CD4-positive, CD25-positive, alpha-beta regulatory T cell (primary cell): ENCODE data around the gene OR2V2. TPM values are rescaled to one million over a fixed set of nuclear protein-coding genes. Genes with fewer than 3 reads are reported as not detected.

ENCODE experiments used
- ATAC-seq, 2 donors: fragments of 150-1000 bp; cut with Tn5 transposase; one replicate each; pipeline ENCODE4 v1.10.0; 2021; ENCODE audit warnings: low read depth in 2 of 2, moderate number of reproducible peaks in 2 of 2, moderate library complexity in 1 of 2
- DNase-seq, 3 donors: peaks; one replicate each; pipeline versions ENCODE4 v3.0.0 to v3.0.0-alpha.2; 2012 to 2022; ENCODE audit warnings: mixed read lengths in 1 of 3
- H3K27ac ChIP-seq: one replicate; pipeline ENCODE4 v1.7.0; 2013; ENCODE audit warnings: mild to moderate bottlenecking, low read length; ENCODE audit not compliant: insufficient read depth, poor library complexity, severe bottlenecking
- H3K27me3 ChIP-seq: one replicate; pipeline ENCODE4 v1.7.0; 2013; ENCODE audit warnings: low read length; ENCODE audit not compliant: control insufficient read depth, insufficient read depth
- H3K36me3 ChIP-seq: one replicate; pipeline ENCODE4 v1.7.0; 2013; ENCODE audit warnings: mild to moderate bottlenecking, low read length, moderate library complexity; ENCODE audit not compliant: control insufficient read depth, insufficient read depth
- H3K4me1 ChIP-seq: 2 replicates; pipeline ENCODE4 v1.7.0; 2013; ENCODE audit warnings: mild to moderate bottlenecking, low read length; ENCODE audit not compliant: insufficient read depth, control insufficient read depth, poor library complexity, severe bottlenecking
- H3K4me3 ChIP-seq: one replicate; pipeline ENCODE4 v1.7.0; 2013; ENCODE audit warnings: low read depth, mild to moderate bottlenecking, low read length, moderate library complexity
- H3K9me3 ChIP-seq, 2 experiments: 1 replicate in 1 of 2; 2 replicates in 1 of 2; pipeline ENCODE4 v1.7.0; 2013; ENCODE audit warnings: low read length in 2 of 2, mild to moderate bottlenecking in 1 of 2, moderate library complexity in 1 of 2; ENCODE audit not compliant: control insufficient read depth in 2 of 2
- H3K27ac Mint-ChIP-seq, 3 donors: one replicate each; pipeline ENCODE4 v1.8.0; 2020 to 2022; ENCODE audit warnings: mild to moderate bottlenecking in 3 of 3, mixed read lengths in 3 of 3, moderate library complexity in 2 of 3
- H3K27me3 Mint-ChIP-seq: one replicate; pipeline ENCODE4 v1.8.0; 2022; ENCODE audit warnings: mild to moderate bottlenecking, mixed read lengths
- H3K36me3 Mint-ChIP-seq: one replicate; pipeline ENCODE4 v1.8.0; 2020; ENCODE audit warnings: mixed read lengths
- H3K4me1 Mint-ChIP-seq, 4 donors: one replicate each; pipeline ENCODE4 v1.8.0; 2020 to 2022; ENCODE audit warnings: mixed read lengths in 4 of 4, mild to moderate bottlenecking in 1 of 4
- H3K4me3 Mint-ChIP-seq, 4 donors: one replicate each; pipeline ENCODE4 v1.8.0; 2020 to 2022; ENCODE audit warnings: mild to moderate bottlenecking in 4 of 4, mixed read lengths in 4 of 4, moderate library complexity in 3 of 4
- H3K9me3 Mint-ChIP-seq, 7 donors: one replicate each; pipeline ENCODE4 v1.8.0; 2020 to 2022; ENCODE audit warnings: mixed read lengths in 7 of 7, mild to moderate bottlenecking in 3 of 7, moderate library complexity in 2 of 7
- polyA plus RNA-seq, 4 donors: library from polyadenylated mRNA; unstranded; fragments of 300-500 nt; fragmentation: Illumina TruSeq; gene quantifications; one replicate each; pipeline ENCODE4 v1.2.3, GENCODE V29; 2021
- total RNA-seq: library from RNA; stranded (reverse); gene quantifications from one replicate; pipeline ENCODE4 v1.2.3, GENCODE V29; 2022

The OR2V2 gene
- total and polyA plus RNA-seq, 5 donors from 2014 or later: not detected

GRCh38 chr5:181120306-181120705 is 27.1 kb upstream of the OR2V2 start:
- H3K4me3 ChIP-seq: no peak overlapping the region
- Mint-ChIP-seq H3K4me3 (no peak overlapping the region), H3K9me3 (peaks cover 0 to 2% (median 0%) of the 10 kb centered on the region in 7 donors), H3K27ac (no peak overlapping the region), H3K27me3 (peaks cover 34% of the 10 kb centered on the region), H3K4me1 (peaks cover under 1 to 5% (median 3%) of the 10 kb centered on the region in 4 donors), H3K36me3 (no peaks in the 10 kb centered on the region)
- no peaks in the 10 kb centered on the region for H3K36me3 ChIP-seq
- ATAC-seq (no peak), DNase-seq (no peak)
- H3K9me3 ChIP-seq: no peaks in the 10 kb centered on the region
- H3K4me1 ChIP-seq: no peaks in the 10 kb centered on the region
- no peak overlapping the region for H3K27ac ChIP-seq
- H3K27me3 ChIP-seq: peaks cover 19% of the 10 kb centered on the region

GRCh38 chr5:181120761-181121160 is 26.6 kb upstream of the OR2V2 start:
- no peak overlapping the region for H3K4me3 Mint-ChIP-seq
- H3K9me3 ChIP-seq: no peaks in the 10 kb centered on the region
- no peak overlapping the region for H3K27ac ChIP-seq
- peaks cover 0 to 2% (median 0%) of the 10 kb centered on the region in 7 donors for H3K9me3 Mint-ChIP-seq
- ATAC-seq: no peak
- no peaks in the 10 kb centered on the region for H3K36me3 Mint-ChIP-seq
- no peaks in the 10 kb centered on the region for H3K36me3 ChIP-seq
- no peak overlapping the region for H3K27ac Mint-ChIP-seq
- peaks cover 0 to 4% (median 2%) of the 10 kb centered on the region in 4 donors for H3K4me1 Mint-ChIP-seq
- peaks cover 30% of the 10 kb centered on the region for H3K27me3 Mint-ChIP-seq
- no peak overlapping the region for H3K4me3 ChIP-seq
- no peaks in the 10 kb centered on the region for H3K4me1 ChIP-seq
- DNase-seq: no peak
- peaks cover 18% of the 10 kb centered on the region for H3K27me3 ChIP-seq

GRCh38 chr5:181121675-181122561 is 25.5 kb upstream of the OR2V2 start:
- peaks cover 23% of the 10 kb centered on the region for H3K27me3 Mint-ChIP-seq
- H3K4me1 Mint-ChIP-seq: peaks cover 0 to 4% (median 2%) of the 10 kb centered on the region in 4 donors
- no peak overlapping the region for H3K4me3 Mint-ChIP-seq
- Histone ChIP-seq H3K27ac (no peak overlapping the region), H3K9me3 (no peaks in the 10 kb centered on the region), H3K4me1 (no peaks in the 10 kb centered on the region), H3K27me3 (peaks cover 9% of the 10 kb centered on the region), H3K4me3 (no peak overlapping the region), H3K36me3 (no peaks in the 10 kb centered on the region)
- peaks cover 0 to 6% (median 1%) of the 10 kb centered on the region in 7 donors for H3K9me3 Mint-ChIP-seq
- no peak overlapping the region for H3K27ac Mint-ChIP-seq
- no peaks in the 10 kb centered on the region for H3K36me3 Mint-ChIP-seq
- no peak for ATAC-seq
- DNase-seq: no peak

- Histone ChIP-seq H3K36me3 (no peaks in the 10 kb centered on the region), H3K27me3 (peaks cover 9% of the 10 kb centered on the region), H3K4me3 (no peak overlapping the region), H3K4me1 (no peaks in the 10 kb centered on the region), H3K27ac (no peak overlapping the region), H3K9me3 (no peaks in the 10 kb centered on the region)
- Mint-ChIP-seq H3K4me3 (no peak overlapping the region), H3K9me3 (peaks cover 0 to 6% (median 1%) of the 10 kb centered on the region in 7 donors), H3K4me1 (peaks cover 0 to 3% (median 0%) of the 10 kb centered on the region in 4 donors), H3K36me3 (no peaks in the 10 kb centered on the region), H3K27ac (no peak overlapping the region), H3K27me3 (peaks cover 28% of the 10 kb centered on the region)
- DNase-seq (no peak), ATAC-seq (no peak)
These were observed 22.9 kb upstream of the OR2V2 start for GRCh38 chr5:181124526-181124925.

GRCh38 chr5:181126841-181127240 is 20.5 kb upstream of the OR2V2 start:
- DNase-seq (no peak), ATAC-seq (no peak)
- no peaks in the 10 kb centered on the region for H3K36me3 Mint-ChIP-seq
- H3K9me3 Mint-ChIP-seq: peaks cover 0 to 6% (median 1%) of the 10 kb centered on the region in 7 donors
- H3K36me3 ChIP-seq: no peaks in the 10 kb centered on the region
- peaks cover 0 to 3% (median 0%) of the 10 kb centered on the region in 4 donors for H3K4me1 Mint-ChIP-seq
- no peaks in the 10 kb centered on the region for H3K9me3 ChIP-seq
- H3K4me3 ChIP-seq: no peak overlapping the region
- H3K4me1 ChIP-seq: no peaks in the 10 kb centered on the region
- H3K27me3 Mint-ChIP-seq: peaks cover 41% of the 10 kb centered on the region
- peaks cover 8% of the 10 kb centered on the region for H3K27me3 ChIP-seq
- no peak overlapping the region for H3K4me3 Mint-ChIP-seq
- H3K27ac ChIP-seq: no peak overlapping the region
- no peak overlapping the region for H3K27ac Mint-ChIP-seq

- Histone ChIP-seq H3K27me3 (peaks cover 8% of the 10 kb centered on the region), H3K9me3 (no peaks in the 10 kb centered on the region), H3K4me3 (no peak overlapping the region), H3K4me1 (no peaks in the 10 kb centered on the region), H3K27ac (no peak overlapping the region), H3K36me3 (no peaks in the 10 kb centered on the region)
- H3K27me3 Mint-ChIP-seq: peaks cover 45% of the 10 kb centered on the region
- ATAC-seq (no peak), DNase-seq (no peak)
- H3K4me1 Mint-ChIP-seq: peaks cover 0 to 3% (median 0%) of the 10 kb centered on the region in 4 donors
- H3K36me3 Mint-ChIP-seq: no peaks in the 10 kb centered on the region
- H3K4me3 Mint-ChIP-seq: no peak overlapping the region
- peaks cover 0 to 6% (median 1%) of the 10 kb centered on the region in 7 donors for H3K9me3 Mint-ChIP-seq
- H3K27ac Mint-ChIP-seq: no peak overlapping the region
These were observed 19.9 kb upstream of the OR2V2 start for GRCh38 chr5:181127456-181127855.

GRCh38 chr5:181127907-181128626 is 19.3 kb upstream of the OR2V2 start:
- Histone ChIP-seq H3K36me3 (no peaks in the 10 kb centered on the region), H3K4me1 (no peaks in the 10 kb centered on the region), H3K27me3 (peaks cover 6% of the 10 kb centered on the region), H3K4me3 (no peak overlapping the region), H3K27ac (no peak overlapping the region), H3K9me3 (no peaks in the 10 kb centered on the region)
- ATAC-seq (no peak), DNase-seq (no peak)
- no peaks in the 10 kb centered on the region for H3K36me3 Mint-ChIP-seq
- H3K4me3 Mint-ChIP-seq: no peak overlapping the region
- peak overlapping the region in 1 of 3 donors; percentile 33 for H3K27ac Mint-ChIP-seq
- H3K4me1 Mint-ChIP-seq: peaks cover 0 to 3% (median 0%) of the 10 kb centered on the region in 4 donors
- H3K27me3 Mint-ChIP-seq: peaks cover 42% of the 10 kb centered on the region
- peaks cover 0 to 6% (median 1%) of the 10 kb centered on the region in 7 donors for H3K9me3 Mint-ChIP-seq
